Measurements from ENCODE around the gene SIRPB2.
"Not testable (repeated sequence)": the region's sequence is repeated elsewhere in the genome, so short reads cannot be mapped to it uniquely, and the experiment has no call there.

SIRPB2 gene

DNA sequence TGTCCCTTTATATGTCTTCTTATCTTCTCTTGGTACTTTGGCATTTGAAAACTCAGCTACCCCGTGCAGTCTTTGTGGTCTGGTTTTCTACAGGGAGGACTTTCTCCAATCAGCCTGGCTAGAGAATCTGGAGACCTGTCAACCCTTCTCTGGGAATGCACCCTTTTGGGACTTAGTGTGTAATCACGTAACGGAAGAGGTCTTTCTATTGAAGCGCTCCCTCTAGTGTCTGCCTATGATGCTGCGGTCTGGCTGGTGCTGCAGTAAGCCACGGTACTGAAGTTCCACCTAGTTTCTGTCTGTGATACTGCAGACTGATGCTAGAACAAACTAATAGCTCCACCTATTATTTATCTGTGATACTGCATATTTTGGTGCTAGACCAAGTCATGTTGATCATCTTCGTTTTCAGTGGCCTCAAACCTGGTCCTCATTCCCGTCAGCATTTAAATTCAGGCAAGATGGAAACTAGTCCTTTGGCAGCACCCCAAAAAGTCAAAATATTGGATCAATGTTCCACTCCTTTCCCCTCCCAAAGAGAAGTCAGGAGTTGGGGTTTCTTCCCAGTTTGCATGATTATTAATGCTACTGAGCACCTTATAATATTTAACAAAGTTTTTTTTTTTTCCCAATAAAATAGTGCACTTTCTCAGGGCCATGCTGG, 12.5 kb upstream of the SIRPB2 start:
- peak; percentile 91 to 96 for DNase-seq (ENCODE audit: low read depth in 2 of 2)
- TF ChIP-seq, protein P1, sequence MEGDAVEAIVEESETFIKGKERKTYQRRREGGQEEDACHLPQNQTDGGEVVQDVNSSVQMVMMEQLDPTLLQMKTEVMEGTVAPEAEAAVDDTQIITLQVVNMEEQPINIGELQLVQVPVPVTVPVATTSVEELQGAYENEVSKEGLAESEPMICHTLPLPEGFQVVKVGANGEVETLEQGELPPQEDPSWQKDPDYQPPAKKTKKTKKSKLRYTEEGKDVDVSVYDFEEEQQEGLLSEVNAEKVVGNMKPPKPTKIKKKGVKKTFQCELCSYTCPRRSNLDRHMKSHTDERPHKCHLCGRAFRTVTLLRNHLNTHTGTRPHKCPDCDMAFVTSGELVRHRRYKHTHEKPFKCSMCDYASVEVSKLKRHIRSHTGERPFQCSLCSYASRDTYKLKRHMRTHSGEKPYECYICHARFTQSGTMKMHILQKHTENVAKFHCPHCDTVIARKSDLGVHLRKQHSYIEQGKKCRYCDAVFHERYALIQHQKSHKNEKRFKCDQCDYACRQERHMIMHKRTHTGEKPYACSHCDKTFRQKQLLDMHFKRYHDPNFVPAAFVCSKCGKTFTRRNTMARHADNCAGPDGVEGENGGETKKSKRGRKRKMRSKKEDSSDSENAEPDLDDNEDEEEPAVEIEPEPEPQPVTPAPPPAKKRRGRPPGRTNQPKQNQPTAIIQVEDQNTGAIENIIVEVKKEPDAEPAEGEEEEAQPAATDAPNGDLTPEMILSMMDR (IDR thresholded peaks at IDR 0.05; ENCODE audit: low read depth, low read length) = peak; percentile 100
- H3K4me3 ChIP-seq (replicated peaks in 1 of 2; ENCODE audit: low read depth in 2 of 2, low read length in 2 of 2) = no peak overlapping the region

DNA sequence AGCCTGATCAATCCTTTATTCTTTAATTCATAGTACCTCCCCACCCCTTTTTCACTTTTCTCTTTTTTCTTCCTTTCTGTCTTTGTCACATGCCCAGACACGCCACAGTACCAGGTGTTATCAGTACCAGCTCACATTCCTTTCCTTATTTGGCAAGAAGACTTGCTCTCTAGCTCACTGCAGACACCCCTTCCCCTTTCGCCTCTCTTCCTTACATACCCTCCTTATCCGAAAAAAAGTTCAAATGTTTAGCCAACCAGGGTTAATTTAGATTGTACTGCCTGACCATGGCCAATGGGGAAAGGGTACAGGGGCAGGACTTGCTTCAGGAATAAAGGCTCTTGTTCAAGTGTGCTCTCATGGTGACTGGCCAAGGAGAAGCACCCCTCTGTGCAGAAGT, 9.3 kb upstream of the SIRPB2 start:
- no peak overlapping the region for H3K4me3 ChIP-seq (replicated peaks in 1 of 2; ENCODE audit: low read depth in 2 of 2, low read length in 2 of 2)
- DNase-seq (ENCODE audit: low read depth in 2 of 2) = peak in 1 of 2 donors; percentile 2
- TF ChIP-seq, protein P1 (IDR thresholded peaks at IDR 0.05; ENCODE audit: low read depth, low read length) = no peak

DNA sequence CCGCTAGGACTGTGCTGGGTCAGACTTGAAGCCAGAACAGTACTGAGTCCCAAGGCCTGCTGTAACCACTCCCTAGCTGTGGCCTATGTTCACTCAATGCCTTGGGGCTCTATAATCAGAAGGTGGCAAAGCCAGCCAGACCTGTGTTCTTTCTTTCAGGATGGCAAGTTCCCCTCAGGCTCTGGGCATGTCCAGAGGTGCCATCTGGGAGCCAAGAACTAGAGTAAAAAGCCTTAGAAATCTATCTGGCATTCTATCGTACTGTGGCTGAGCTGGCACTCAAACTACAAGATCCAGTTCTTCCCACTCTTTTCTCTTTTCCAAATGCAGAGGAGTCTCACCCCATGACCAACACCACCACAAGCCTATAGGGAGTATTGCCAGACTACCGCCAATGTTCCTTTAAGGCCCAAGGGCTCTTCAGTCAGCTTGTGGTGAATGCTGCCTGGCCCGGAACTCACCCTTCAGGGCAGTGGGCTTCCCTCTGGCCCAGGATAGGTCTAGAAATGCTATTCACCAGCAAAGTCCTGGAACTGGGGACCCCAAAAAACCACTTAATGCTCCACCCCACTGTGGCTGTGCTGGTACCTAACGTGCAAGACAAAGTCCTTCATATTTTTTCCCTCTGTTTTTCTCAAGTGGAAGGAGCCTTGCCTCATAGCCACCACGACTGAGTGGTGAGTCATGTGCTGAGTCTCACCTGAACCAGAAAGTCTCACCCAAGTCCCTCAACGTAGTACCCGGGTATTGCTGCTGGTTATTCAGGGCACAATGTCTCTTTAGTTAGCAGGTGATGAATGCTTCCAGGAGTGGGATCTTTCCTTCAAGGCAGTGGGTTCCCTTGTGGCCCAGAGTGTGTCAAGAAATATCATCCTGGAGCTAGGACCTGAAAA, 8.6 kb upstream of the SIRPB2 start:
- TF ChIP-seq, protein P1 (IDR thresholded peaks at IDR 0.05; ENCODE audit: low read depth, low read length) = no peak
- no peak for DNase-seq (ENCODE audit: low read depth in 2 of 2)
- H3K4me3 ChIP-seq (replicated peaks in 1 of 2; ENCODE audit: low read depth in 2 of 2, low read length in 2 of 2) = no peak overlapping the region

DNA sequence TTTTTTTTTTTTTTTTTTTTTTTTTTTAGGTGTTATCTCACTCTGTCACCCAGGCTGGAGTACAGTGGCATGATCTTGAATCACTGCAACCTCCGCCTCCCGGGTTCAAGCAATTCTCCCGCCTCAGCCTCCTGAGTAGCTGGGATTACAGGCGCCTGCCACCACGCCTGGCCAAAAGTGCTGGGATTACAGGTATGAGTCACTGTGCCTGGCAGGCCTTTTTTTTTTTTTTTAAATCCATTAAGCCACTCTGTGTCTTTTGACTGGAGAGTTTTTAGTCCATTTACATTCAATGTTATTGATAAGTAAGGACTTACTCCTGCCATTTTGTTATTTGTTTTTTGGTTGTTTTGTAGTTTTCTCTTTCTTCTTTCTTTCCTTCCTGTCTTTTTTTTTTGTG, 6.2 kb upstream of the SIRPB2 start:
- not testable (repeated sequence) for H3K4me3 ChIP-seq (replicated peaks in 1 of 2; ENCODE audit: low read depth in 2 of 2, low read length in 2 of 2)
- peak in 1 of 2 donors; percentile 8 for DNase-seq (ENCODE audit: low read depth in 2 of 2)

DNA sequence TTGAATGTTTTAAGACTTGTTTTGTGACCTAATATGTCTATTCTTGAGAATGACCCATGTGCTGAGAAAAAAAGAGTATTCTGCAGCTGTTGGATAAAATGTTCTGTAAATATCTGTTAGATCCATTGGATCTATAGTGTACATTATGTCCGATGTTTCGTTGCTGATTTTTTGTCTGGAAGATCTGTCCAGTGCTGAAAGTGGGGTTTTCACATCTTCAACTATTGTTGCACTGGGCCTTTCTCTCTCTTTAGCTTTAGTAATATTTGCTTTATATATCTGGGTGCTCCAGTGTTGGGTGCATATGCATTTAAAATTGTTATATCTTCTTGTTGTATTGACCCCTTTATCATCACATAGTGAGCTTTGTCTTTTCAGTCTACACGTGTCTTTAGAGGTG, 5.7 kb upstream of the SIRPB2 start:
- H3K4me3 ChIP-seq (replicated peaks in 1 of 2; ENCODE audit: low read depth in 2 of 2, low read length in 2 of 2) = no peak overlapping the region
- no peak for DNase-seq (ENCODE audit: low read depth in 2 of 2)
- TF ChIP-seq, protein P1 (IDR thresholded peaks at IDR 0.05; ENCODE audit: low read depth, low read length) = no peak

DNA sequence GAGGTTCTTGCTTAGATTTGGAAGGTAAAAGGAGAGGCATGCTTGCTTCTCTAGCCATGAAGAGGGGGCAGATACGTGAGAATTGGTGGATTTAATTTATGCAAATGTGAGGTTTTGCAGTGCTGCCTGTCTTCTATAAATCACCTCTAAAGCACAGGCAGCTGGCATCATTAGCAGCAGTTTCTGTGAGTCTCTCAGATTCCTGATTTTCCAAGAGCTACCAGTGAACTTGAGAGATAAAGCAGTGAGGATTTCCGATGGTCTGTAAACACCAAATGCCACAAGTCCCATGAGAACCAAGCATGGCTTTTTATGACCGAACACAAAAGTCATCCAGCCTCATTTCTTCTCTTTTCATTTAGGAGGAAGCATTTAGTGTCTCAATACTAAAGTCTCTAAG, 3.2 kb upstream of the SIRPB2 start:
- DNase-seq (ENCODE audit: low read depth in 2 of 2) = no peak
- no peak overlapping the region for H3K4me3 ChIP-seq (replicated peaks in 1 of 2; ENCODE audit: low read depth in 2 of 2, low read length in 2 of 2)
- TF ChIP-seq, protein P1 (IDR thresholded peaks at IDR 0.05; ENCODE audit: low read depth, low read length) = no peak

DNA sequence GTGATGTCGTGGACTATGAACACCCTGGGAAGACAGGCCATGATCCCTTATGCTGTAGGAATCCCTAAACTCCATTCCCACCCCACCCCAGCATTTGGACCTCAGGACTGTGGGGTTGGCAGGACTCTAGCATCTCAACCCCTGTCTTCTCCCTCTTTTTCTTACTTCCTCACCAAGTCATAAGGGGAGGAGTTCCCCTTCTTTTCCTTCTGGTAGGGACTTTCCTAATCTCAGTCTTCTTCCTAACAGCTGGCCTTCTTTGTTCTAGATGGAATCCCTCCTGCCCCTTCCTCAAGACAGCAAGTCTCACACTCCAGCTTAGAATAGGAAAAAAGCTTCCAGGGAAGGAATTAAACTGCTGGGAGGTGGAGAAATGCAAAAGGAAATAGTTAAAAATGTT, 2.3 kb upstream of the SIRPB2 start:
- TF ChIP-seq, protein P1 (IDR thresholded peaks at IDR 0.05; ENCODE audit: low read depth, low read length) = no peak
- H3K4me3 ChIP-seq (replicated peaks in 1 of 2; ENCODE audit: low read depth in 2 of 2, low read length in 2 of 2) = no peak overlapping the region
- DNase-seq (ENCODE audit: low read depth in 2 of 2) = no peak
